Thyroid gland (tissue), 4 donors: ENCODE measurements around the gene CTNNBL1. TPM values are rescaled to one million over a fixed set of nuclear protein-coding genes. Genes with fewer than 3 reads are reported as not detected.

ENCODE experiments used
- DNase-seq, 2 donors: peaks; one replicate each; pipeline ENCODE4 v3.0.0-alpha.2; 2019
- H3K27ac ChIP-seq, 3 donors: fragments of 200-600 bp; sonication (generic); 1 replicate in 2 of 3; 2 replicates in 1 of 3; pipeline ENCODE4 v1.5.1; 2016 to 2019; ENCODE audit warnings: mild to moderate bottlenecking in 1 of 3, moderate library complexity in 1 of 3
- H3K27me3 ChIP-seq: fragments of 200-600 bp; sonication (generic); one replicate; pipeline ENCODE4 v1.5.1; 2019
- H3K36me3 ChIP-seq, 2 donors: fragments of 200-600 bp; sonication (generic); one replicate each; pipeline ENCODE4 v1.5.1; 2016 to 2019
- H3K4me1 ChIP-seq, 2 donors: fragments of 200-600 bp; sonication (generic); one replicate each; pipeline ENCODE4 v1.5.1; 2017 to 2019
- H3K4me3 ChIP-seq, 3 donors: fragments of 200-600 bp; sonication (generic); replicated peaks in 1 of 3; 1 replicate in 2 of 3; 2 replicates in 1 of 3; pipeline ENCODE4 v1.5.1; 2016; ENCODE audit warnings: mild to moderate bottlenecking in 1 of 3
- H3K9me3 ChIP-seq: fragments of 200-600 bp; sonication (generic); one replicate; pipeline ENCODE4 v1.5.1; 2017
- POLR2A ChIP-seq, 2 donors: fragments of 450-650 bp; IDR thresholded peaks; one replicate each; pipeline ENCODE4 v1.6.1; 2017; ENCODE audit warnings: antibody characterized with exemption in 2 of 2, mild to moderate bottlenecking in 2 of 2, moderate library complexity in 1 of 2
- WGBS, 2 donors: methylation state at CpG; one replicate each; pipeline ENCODE4 v1.1.5; 2017; 5-methylcytosine and 5-hydroxymethylcytosine counted together
- intact Hi-C: fragments of 100-400 bp; cut with DNase I; formaldehyde crosslinking; loops from one replicate; pipeline ENCODE4 v1.15.1; 2023
- total RNA-seq, 4 donors: library from RNA; depleted of rRNA; stranded (reverse); fragments of >200 nt; gene quantifications; one replicate each; pipeline ENCODE4 v1.2.3, GENCODE V29; 2016
- TF ChIP-seq, protein P1 (sequence below), 6 experiments: fragments of 200-600 bp in 3 of 6; fragments of 450-650 bp in 3 of 6; sonication (generic) in 3 of 6; IDR thresholded peaks; one replicate each; pipeline ENCODE4 v1.5.1; 2016 to 2019; ENCODE audit warnings: antibody characterized with exemption in 6 of 6, mild to moderate bottlenecking in 2 of 6, inconsistent platforms in 1 of 6, moderate library complexity in 1 of 6

Gene CTNNBL1
- total RNA-seq, 4 donors from 2014 or later, result 22.3 to 31.2 (median 24.6) TPM

DNA sequence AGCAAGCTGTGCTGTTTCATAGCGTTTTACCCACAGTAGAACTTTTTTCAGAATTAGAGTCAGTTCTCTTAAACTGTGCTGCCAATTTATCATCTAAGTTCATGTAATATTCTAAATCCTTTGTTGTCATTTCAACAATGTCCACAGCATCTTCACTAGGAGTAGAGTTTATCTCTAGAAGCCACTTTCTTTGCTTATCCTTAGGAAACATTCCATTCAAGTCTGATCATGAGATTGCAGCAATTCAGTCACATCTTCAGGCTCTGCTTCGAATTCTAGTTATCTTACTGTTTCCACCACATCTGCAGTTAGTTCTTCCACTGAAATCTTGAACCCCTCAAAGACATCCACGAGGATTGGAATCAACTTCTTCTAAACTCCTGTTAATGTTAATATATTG is 12.5 kb downstream of the CTNNBL1 start:
- 94% methylated on average over 3 of the region's 3 CpGs for WGBS, 2 donors
- no peak overlapping the region for H3K4me3 ChIP-seq
- DNase-seq, result no peak
- no peak overlapping the region for H3K27ac ChIP-seq
- intact Hi-C loops, result no loop called here
- no peaks in the 10 kb centered on the region for H3K27me3 ChIP-seq
- H3K4me1 ChIP-seq, result peaks cover 0 to 5% of the 10 kb centered on the region in 2 donors
- no peaks in the 10 kb centered on the region for H3K9me3 ChIP-seq
- no peaks in the 10 kb centered on the region for H3K36me3 ChIP-seq
- no peak for TF ChIP-seq POLR2A (IDR thresholded peaks at IDR 0.05)
- TF ChIP-seq, protein P1, sequence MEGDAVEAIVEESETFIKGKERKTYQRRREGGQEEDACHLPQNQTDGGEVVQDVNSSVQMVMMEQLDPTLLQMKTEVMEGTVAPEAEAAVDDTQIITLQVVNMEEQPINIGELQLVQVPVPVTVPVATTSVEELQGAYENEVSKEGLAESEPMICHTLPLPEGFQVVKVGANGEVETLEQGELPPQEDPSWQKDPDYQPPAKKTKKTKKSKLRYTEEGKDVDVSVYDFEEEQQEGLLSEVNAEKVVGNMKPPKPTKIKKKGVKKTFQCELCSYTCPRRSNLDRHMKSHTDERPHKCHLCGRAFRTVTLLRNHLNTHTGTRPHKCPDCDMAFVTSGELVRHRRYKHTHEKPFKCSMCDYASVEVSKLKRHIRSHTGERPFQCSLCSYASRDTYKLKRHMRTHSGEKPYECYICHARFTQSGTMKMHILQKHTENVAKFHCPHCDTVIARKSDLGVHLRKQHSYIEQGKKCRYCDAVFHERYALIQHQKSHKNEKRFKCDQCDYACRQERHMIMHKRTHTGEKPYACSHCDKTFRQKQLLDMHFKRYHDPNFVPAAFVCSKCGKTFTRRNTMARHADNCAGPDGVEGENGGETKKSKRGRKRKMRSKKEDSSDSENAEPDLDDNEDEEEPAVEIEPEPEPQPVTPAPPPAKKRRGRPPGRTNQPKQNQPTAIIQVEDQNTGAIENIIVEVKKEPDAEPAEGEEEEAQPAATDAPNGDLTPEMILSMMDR (IDR thresholded peaks at IDR 0.05), result no peak

GRCh38 chr20:37711001-37711400 is 17.2 kb downstream of the CTNNBL1 start:
- intact Hi-C loops, result no loop called here
- no peak for DNase-seq
- TF ChIP-seq POLR2A (IDR thresholded peaks at IDR 0.05), result no peak
- TF ChIP-seq, protein P1 (IDR thresholded peaks at IDR 0.05), result no peak
- Histone ChIP-seq H3K27me3 (no peaks in the 10 kb centered on the region), H3K36me3 (no peaks in the 10 kb centered on the region), H3K27ac (no peak overlapping the region), H3K9me3 (no peaks in the 10 kb centered on the region), H3K4me1 (peaks cover 8 to 17% of the 10 kb centered on the region in 2 donors), H3K4me3 (no peak overlapping the region)
- 89 to 94% methylated on average over 2 of the region's 2 CpGs for WGBS, 2 donors

DNA sequence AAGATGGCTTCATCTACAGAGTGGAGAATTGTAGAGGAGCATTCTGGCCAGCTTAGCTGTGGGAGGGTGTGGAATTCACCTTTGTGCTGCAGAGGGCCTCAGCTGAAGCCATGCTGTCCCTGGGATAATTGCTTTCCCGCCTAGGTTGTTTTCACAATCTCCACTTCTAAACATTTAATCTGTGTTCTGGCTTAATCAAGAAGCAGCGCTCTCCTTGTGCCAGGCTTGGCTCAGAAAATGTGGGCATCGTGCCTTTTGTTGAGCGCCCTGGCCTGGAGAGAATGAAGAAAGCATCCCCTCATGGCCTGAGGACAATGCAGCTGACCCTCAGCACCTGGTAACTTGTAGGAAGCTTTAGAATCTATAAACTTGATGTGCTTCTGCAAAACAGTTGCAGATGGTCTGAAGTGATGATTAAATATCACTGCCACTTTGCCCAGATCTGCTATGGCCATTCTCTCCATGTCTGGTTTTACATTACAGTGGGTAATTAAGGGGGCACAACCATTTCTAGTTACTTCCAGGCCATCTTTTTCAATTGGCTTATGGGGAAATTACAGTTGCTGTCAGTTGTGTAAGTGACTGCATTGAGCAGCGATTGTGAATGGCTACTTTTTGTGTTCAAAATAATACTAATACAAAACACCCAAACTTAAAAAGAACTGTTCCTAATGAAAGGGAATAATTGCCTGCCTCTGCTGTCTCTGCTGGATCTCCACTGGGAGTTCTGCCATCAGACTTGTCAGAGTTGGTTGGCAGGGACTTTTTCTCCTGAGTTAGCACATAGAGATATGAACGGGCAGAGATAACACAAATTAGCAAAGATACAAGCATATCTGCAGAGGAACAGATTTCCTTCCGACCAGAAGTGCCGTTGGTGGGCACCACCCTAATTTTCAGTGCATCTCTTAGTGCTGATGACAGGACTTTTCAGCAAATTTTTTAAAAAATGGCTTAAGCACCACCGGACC is 18.4 kb downstream of the CTNNBL1 start:
- no peak overlapping the region for H3K27ac ChIP-seq
- intact Hi-C loops, result no loop called here
- TF ChIP-seq, protein P1 (IDR thresholded peaks at IDR 0.05), result no peak
- TF ChIP-seq POLR2A (IDR thresholded peaks at IDR 0.05), result no peak
- no peak overlapping the region for H3K4me3 ChIP-seq
- H3K9me3 ChIP-seq, result no peaks in the 10 kb centered on the region
- DNase-seq, result peak; percentile 35 to 43
- WGBS, 2 donors, result 61 to 69% methylated on average over 9 of the region's 9 CpGs
- no peaks in the 10 kb centered on the region for H3K27me3 ChIP-seq
- peaks cover 8 to 17% of the 10 kb centered on the region in 2 donors for H3K4me1 ChIP-seq
- H3K36me3 ChIP-seq, result no peaks in the 10 kb centered on the region

GRCh38 chr20:37713396-37713795 is 19.6 kb downstream of the CTNNBL1 start:
- 95 to 99% methylated on average over 4 of the region's 4 CpGs for WGBS, 2 donors
- no peak for TF ChIP-seq POLR2A (IDR thresholded peaks at IDR 0.05)
- TF ChIP-seq, protein P1 (IDR thresholded peaks at IDR 0.05), result no peak

More at GRCh38 chr20:37713396-37713795, 19.6 kb downstream of the CTNNBL1 start:
- Histone ChIP-seq H3K27ac (no peak overlapping the region), H3K27me3 (no peaks in the 10 kb centered on the region), H3K9me3 (no peaks in the 10 kb centered on the region), H3K4me3 (no peak overlapping the region), H3K4me1 (peaks cover 8 to 17% of the 10 kb centered on the region in 2 donors), H3K36me3 (no peaks in the 10 kb centered on the region)
- no peak for DNase-seq
- intact Hi-C loops, result no loop called here
